LoVo (cell line): ENCODE data around the gene CELSR1.
A peak's percentile ranks its signal among the peaks of the same experiment; 100 is the strongest.

Experiments
- DNase-seq: peaks from one replicate; pipeline ENCODE4 v3.0.0-alpha.2; 2016; ENCODE audit warnings: low spot score

CELSR1 gene

DNA sequence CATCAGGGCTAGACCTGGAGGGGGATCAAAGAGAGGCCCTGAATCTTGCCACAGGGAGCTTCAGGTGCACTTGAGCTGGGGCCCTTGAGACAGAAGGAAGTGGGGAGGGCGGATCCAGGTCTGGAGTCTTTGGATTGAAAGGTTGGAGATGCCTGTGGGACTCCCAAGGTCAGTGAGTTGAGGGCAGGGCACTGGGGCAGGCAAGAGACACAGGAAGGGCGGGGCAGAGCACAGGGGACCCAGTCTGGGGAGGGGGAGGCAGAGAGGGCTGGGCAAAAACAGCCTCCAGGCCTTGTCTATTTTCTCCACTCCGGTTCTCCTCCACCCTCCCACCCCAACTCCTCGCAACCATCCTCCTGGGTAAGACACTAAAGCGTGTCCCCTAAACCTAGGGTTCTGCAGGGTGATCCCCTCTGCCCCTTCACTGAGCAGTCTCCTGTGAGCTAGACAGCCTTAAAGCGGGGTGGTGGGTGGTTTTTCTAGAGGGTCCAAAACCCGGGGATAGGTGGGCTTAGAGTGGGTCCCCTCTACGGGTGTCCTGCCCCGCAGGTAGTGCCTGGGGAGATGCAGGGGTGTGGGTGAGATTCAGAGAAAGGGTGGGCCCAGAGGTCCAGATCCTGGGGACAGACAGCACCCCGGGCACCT, 38.6 kb upstream of the CELSR1 start:
- DNase-seq = peak; percentile 32

DNA sequence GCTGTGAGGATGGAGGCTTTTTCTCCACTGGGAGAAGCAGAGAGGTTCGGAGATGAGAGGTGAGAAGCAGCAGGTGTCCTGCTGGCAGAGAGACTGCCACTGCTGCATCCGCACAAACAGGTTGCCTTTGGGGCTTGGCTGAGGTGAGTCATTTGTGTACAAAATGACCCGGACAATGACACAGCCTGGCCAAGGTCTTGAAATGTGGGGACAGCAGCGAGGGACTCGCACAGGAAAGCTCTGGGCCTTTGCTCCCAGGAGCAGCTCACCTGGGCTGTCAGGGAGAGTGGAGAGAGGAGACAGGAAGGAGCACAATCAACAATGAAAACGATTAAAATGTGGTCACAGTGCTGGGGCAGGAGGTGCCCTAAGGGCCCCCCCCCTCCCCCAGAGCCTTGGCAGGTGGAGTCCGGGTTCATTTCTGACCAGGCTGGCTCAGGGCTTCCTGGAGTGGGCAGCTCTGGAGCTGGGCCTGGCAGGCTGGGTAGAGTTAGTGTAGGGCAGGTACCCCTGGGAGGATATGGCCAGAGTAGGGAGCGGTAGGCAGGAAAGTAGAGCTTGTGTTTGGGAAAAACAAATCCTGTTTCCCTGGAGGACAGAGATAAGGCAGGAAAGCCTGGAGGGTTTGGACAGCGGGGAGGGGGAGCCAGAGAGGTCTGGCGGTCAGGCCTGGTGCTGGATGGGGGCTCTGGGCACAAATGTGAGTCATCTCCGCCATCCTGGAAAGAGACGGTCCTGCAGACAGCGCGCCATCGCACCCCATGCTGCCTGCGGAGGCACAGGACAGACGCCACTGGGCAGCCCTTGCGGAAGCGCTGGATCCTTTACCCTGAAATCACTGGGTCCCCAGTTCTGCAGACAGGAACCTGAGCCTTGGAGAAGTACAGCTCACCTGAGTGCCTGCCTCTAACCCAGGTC, 37.8 kb upstream of the CELSR1 start:
- DNase-seq = peak; percentile 57

DNA sequence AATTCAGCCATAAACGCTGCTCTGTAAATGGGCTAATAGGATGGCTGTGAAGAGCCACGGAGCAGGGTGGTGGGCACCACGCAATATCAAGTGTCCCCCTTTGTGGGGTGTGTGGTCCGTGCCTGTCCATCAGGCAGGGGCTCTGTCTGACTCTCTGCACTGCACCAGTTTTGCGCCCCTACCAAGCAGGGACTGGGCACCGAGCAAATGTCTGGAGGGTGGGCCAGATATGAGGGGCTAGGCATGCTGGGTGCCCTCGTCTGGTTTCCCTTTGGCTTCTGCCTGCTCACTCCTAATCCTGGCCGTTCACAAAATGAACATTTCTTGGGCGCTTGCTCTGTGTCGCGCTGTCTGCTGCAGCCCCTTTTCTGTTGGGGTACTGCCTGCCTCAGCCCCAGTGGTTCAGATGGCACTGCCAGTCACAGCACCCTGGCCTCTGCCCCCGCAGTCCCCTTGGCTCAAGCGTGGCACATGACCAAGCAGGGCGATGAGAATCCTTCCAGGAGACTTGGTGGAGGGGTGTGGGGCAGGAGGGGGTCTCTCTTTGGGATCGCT, 37.1 kb upstream of the CELSR1 start:
- no peak for DNase-seq

DNA sequence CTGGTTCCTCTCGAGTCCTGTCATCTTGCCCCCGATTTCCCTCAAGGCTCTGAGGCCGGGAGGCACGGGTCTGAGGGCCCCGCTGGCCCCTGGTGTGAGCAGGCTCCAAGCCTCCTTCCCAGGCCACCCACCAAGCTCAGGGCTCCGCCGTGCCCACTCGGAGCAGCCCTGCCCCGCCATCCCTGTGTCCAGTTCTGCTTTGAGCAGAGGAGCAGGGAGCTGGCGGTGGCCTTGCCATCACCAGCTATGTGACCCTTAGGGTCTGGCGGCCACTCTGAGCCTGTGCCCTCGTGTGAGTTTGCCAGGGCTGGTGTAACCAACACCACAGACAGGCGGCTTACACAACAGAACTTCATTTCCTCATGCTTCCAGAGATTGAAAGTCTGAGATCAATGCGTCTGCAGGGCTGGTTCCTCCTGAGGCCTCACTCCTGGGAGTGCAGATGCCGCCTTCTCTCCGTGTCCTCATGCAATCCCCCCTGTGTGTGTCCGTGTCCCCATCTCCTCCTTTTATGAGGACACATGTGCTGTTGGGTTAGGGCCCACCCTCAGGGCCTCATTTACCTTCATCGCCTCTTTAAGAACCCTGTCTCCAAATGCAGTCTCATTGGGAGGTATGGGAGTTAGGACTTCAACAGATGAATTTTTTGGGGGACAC, 36.5 kb upstream of the CELSR1 start:
- no peak for DNase-seq

DNA sequence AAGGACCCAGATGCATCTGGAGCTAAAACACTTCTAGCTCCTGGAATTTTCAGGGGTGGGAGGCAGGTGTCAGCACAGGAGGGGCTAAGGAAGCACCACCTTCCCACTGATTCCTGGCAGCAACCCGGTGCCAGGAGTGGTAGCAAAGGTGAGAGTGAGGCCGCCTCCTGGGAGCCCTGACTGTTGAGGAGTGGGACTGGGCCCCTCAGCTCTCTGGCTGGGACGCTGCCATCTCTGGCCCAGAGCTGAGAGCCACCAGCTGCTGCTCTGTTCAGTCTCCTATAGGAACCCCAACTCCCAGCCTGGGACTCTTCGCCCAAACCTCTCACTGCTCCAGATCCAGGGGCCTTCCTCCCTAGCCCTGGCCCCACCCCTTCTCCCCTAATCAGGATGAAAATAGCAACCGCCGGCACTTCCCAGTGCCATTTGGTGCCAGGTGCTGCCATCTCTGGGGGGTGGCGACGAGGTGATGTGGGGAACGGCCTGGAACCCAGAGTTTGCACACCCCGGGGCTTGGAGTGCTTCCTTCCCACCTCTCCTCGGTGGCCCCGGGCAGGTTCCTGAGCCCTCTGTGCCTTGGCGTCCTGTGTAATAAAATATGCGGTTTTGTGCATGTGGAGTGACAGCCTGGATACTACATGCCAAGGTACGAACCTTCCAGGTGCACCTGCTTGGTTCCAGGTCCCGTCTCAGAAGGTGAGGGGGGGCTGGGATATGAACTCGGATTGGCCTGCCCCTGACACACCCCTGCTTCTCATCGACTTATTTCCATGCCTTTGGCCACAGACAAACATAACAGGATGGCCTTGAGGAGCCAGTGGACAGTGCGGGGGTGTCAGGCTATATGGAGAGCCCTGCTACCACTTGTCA, 35.7 kb upstream of the CELSR1 start:
- DNase-seq = no peak

- no peak for DNase-seq
Measured at GRCh38 chr22:46571642-46572250, 34.3 kb upstream of the CELSR1 start.

- no peak for DNase-seq
Measured at GRCh38 chr22:46569848-46570695, 32.7 kb upstream of the CELSR1 start.

- no peak for DNase-seq
Measured at GRCh38 chr22:46569055-46569847, 31.8 kb upstream of the CELSR1 start.

- no peak for DNase-seq
Measured at GRCh38 chr22:46568102-46568809, 30.8 kb upstream of the CELSR1 start.

DNA sequence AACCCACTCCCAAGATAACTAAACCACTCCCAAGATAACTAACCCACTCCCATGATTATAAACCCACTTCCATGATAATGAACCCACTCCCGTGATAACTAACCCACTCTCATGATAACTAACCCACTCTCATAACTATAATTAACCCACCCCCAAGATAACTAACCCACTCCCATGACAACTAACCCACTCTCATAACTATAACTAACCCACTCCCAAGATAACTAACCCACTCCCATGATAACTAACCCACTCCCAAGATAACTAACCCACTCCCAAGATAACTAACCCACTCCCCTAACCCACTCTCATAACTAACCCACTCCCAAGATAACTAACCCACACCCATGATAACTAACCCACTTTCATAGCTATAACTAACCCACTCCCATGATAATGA, 30.1 kb upstream of the CELSR1 start:
- no peak for DNase-seq

DNA sequence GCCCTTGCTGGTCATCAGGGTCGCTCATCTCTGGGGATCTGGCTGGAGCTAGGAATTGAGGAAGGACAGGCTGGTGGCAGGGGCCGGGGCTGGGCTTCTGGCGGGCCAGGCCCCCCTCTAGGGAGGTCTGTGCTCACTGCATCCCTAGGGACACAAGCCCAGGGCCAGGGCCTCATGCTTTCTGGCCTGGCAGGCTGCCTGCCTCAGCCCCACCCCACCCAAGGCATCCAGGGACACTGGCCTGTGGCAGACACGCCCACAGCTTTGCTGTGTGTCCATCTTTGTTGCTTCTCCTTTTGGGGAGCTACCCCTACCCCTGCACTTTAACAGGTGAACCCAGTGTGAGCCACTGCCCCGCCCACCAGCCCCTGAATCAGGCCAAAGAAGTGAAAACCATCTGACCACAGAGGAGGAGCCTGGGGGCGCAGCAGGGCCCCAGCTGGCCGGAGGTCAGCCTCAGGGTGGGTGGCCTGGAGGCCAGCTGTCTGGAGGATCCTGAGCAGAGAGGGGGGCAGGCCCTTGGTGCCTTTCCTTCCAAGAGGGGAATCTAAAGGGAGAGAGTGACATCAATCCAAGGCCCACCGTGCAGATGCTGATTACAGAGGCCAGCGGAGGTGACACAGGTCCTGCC, 26.8 kb upstream of the CELSR1 start:
- DNase-seq = no peak

- DNase-seq = peak; percentile 31
Measured at GRCh38 chr22:46563381-46564083, 26.1 kb upstream of the CELSR1 start.

DNA sequence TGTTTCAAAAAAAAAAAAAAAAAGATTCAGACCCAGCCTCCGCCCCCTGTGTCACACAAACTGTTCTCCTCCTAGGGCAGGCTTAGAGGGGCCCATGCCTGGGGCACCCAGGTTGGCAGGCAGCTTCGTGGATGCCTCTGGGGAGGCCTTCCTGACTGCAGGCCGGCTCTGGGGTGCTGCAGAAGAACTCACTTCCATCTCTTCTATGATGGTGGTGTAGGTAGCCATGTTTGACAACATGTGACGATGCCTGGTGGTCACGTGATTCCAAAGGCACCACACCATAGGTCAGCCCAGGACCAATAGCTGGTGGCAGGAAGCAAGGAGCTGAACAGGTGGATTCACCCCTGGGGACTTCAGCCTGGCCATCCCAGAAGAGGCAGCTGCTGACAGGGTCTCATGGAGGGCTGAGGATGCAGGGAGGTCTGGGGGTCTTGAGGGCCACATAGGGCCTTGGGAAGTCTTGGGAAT, 24.1 kb upstream of the CELSR1 start:
- DNase-seq = peak; percentile 70

DNA sequence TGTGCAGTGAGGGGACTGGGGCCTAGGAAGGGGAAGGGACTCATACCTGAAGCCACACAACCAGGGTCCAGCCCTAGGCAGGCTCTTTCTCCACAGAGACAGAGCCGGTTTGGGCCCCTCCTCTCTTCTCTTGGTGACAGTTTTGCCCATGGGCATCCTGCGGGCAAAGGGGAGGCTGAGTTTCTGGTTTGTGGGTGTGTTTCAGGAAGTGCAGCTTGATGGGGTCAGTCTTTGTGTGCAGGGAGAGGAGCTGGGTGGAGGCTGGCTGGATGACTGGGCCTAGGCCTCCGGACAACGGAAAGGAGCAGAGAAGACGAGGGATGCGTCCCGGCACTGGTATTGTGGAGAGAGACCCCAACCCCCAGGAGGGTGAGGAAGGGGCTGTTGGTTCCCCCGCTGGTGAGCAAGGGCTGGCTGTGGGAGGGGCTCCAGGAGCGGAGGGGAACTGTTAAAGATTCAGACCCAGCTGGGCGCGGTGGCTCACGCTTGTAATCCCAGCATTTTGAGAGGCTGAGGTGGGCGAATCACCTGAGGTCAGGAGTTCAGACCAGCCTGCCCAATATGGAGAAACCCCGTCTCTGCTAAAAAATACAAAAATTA, 23.4 kb upstream of the CELSR1 start:
- no peak for DNase-seq

DNA sequence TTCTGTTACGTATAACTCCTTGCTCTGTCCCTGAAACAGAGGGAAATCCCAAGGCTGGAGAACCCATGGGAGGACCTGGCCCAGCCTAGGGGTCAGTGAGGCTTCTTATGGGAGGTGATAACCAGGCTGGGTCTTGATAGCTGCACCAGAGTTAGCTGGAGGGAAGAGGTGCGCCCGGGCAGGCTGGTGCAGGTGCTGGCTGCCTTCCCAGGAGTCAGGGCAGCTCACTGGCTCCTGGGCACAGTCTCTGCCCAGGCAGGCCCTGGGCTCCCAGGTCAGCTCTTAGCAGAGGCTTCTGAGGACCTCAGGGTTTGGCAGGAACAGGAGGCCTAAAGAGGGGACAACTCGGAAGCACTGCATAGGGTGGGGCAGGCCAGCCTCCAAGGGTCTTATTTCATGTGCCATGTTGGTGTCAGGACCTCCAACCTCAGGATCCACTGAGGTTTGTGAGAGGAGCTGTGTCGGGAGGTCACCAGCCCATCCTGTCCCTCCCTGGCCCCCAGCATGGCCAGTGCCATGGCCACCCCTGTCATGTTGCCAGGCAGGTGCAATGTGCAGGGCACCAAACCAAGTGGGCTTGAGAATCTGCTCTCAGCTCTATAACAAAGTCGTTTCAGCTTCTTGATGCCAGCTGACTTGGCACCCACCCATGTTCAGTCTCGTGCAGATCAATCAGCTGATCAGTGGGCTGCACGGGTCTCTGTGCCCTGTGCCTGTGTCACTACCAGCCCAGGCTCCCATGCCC, 20.5 kb upstream of the CELSR1 start:
- DNase-seq = no peak

- no peak for DNase-seq
Measured at GRCh38 chr22:46556775-46557174, 19.4 kb upstream of the CELSR1 start.
